Measurements from ENCODE around the gene CCDC85B.

GRCh38 chr11:65886826-65887722 is 3.4 kb upstream of the CCDC85B start:
- no peak for TF ChIP-seq CTCF (IDR thresholded peaks at IDR 0.05; ENCODE audit: low read depth, low read length, missing input control)
- no peak for TF ChIP-seq TAF1 (conservative IDR thresholded peaks at IDR 0.05)
- TF ChIP-seq, protein P1, sequence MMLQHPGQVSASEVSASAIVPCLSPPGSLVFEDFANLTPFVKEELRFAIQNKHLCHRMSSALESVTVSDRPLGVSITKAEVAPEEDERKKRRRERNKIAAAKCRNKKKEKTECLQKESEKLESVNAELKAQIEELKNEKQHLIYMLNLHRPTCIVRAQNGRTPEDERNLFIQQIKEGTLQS (IDR thresholded peaks at IDR 0.05) = no peak
- TF ChIP-seq, protein P2, sequence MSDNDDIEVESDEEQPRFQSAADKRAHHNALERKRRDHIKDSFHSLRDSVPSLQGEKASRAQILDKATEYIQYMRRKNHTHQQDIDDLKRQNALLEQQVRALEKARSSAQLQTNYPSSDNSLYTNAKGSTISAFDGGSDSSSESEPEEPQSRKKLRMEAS (IDR thresholded peaks at IDR 0.05) = no peak
- TF ChIP-seq YY1 (IDR thresholded peaks at IDR 0.05) = no peak
- no peak for TF ChIP-seq EGR1 (IDR thresholded peaks at IDR 0.05; ENCODE audit: low read depth in 2 of 2)
